DOHH2 (cell line): ENCODE data around the gene GRPEL2.

Experiments
- H3F3A ChIP-seq: fragments of 200-600 bp; sonication (generic), shearing (Covaris generic); 2 replicates; pipeline ENCODE4 v1.6.0; 2016; ENCODE audit warnings: antibody characterized with exemption, mild to moderate bottlenecking; ENCODE audit not compliant: control insufficient read depth, insufficient read depth
- H3K27ac ChIP-seq: fragments of 200-600 bp; sonication (generic); 2 replicates; pipeline ENCODE4 v1.5.1; 2014; ENCODE audit warnings: low read depth, mild to moderate bottlenecking, low read length, moderate library complexity
- H3K27me3 ChIP-seq: fragments of 200-600 bp; sonication (generic); 2 replicates; pipeline ENCODE4 v1.6.1; 2014; ENCODE audit warnings: mild to moderate bottlenecking, low read length, mixed read lengths; ENCODE audit not compliant: control insufficient read depth
- H3K36me3 ChIP-seq: fragments of 200-600 bp; sonication (generic); 2 replicates; pipeline ENCODE4 v1.6.1; 2014; ENCODE audit warnings: mild to moderate bottlenecking, low read length, moderate library complexity, mixed read lengths; ENCODE audit not compliant: control insufficient read depth
- H3K4me1 ChIP-seq: fragments of 200-600 bp; sonication (generic); 2 replicates; pipeline ENCODE4 v1.6.1; 2014; ENCODE audit warnings: mild to moderate bottlenecking, low read length, mixed read lengths; ENCODE audit not compliant: control insufficient read depth
- H3K4me2 ChIP-seq: fragments of 200-600 bp; sonication (generic); 2 replicates; pipeline ENCODE4 v1.6.0; 2014; ENCODE audit warnings: mild to moderate bottlenecking, low read length, moderate library complexity
- H3K4me3 ChIP-seq: fragments of 200-600 bp; sonication (generic); 2 replicates; pipeline ENCODE4 v1.5.1; 2014; ENCODE audit warnings: mild to moderate bottlenecking, low read length, mixed read lengths
- H3K79me2 ChIP-seq: fragments of 200-600 bp; sonication (generic); 2 replicates; pipeline ENCODE4 v1.6.1; 2014; ENCODE audit warnings: mild to moderate bottlenecking, low read length, mixed read lengths; ENCODE audit not compliant: control insufficient read depth
- H3K9me2 ChIP-seq: fragments of 200-600 bp; sonication (generic); replicated peaks from 2 replicates; pipeline ENCODE4 v1.6.1; 2014; ENCODE audit warnings: mild to moderate bottlenecking, low read length, mixed read lengths; ENCODE audit not compliant: control insufficient read depth
- H3K9me3 ChIP-seq: fragments of 200-600 bp; sonication (generic); 2 replicates; pipeline ENCODE4 v1.6.1; 2014; ENCODE audit warnings: antibody characterized with exemption, low read length, mixed read lengths; ENCODE audit not compliant: control insufficient read depth, insufficient read depth
- H4K20me1 ChIP-seq: fragments of 200-600 bp; sonication (generic); 2 replicates; pipeline ENCODE4 v1.6.0; 2014; ENCODE audit warnings: low read depth, mild to moderate bottlenecking, antibody characterized with exemption, low read length, moderate library complexity; ENCODE audit not compliant: control insufficient read depth, insufficient read depth
- EZH2phosphoT487 ChIP-seq: fragments of 200-600 bp; sonication (generic); IDR thresholded peaks from 2 replicates; pipeline ENCODE4 v1.6.1; 2017; ENCODE audit warnings: borderline replicate concordance, mild to moderate bottlenecking, antibody characterized with exemption, low read length, moderate library complexity, mixed read lengths
- TF ChIP-seq, protein P1 (sequence below): fragments of 200-600 bp; sonication (generic); IDR thresholded peaks from one replicate; pipeline ENCODE4 v1.5.1; 2014; ENCODE audit warnings: antibody characterized with exemption, mild to moderate bottlenecking, low read depth, low read length; ENCODE audit not compliant: poor library complexity, severe bottlenecking

Gene GRPEL2

DNA sequence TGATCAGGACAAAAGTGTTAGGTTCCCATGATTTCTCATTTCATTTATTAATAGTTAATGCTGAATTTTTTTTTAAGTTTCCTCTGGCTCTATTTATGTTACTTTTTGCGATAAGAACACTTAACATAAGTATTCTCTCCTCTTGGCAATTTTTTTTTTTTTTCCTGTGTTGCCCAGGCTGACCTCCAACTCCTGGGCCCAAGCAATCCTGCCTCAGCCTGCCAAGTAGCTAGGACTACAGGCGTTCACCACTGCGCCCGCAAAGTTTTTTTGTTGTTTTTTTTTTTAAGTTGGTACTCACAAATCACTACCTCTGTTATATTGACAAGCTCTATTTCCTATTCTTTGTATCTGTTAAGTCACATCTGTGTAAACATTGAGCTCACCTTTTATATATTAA lies 6.9 kb downstream of the GRPEL2 start:
- H3K9me2 ChIP-seq = no peaks in the 10 kb centered on the region
- no peak overlapping the region for H3K4me2 ChIP-seq
- peaks cover 93% of the 10 kb centered on the region for H3K36me3 ChIP-seq
- no peak overlapping the region for H3K4me3 ChIP-seq
- no peak overlapping the region for H3K27ac ChIP-seq
- TF ChIP-seq, protein P1, sequence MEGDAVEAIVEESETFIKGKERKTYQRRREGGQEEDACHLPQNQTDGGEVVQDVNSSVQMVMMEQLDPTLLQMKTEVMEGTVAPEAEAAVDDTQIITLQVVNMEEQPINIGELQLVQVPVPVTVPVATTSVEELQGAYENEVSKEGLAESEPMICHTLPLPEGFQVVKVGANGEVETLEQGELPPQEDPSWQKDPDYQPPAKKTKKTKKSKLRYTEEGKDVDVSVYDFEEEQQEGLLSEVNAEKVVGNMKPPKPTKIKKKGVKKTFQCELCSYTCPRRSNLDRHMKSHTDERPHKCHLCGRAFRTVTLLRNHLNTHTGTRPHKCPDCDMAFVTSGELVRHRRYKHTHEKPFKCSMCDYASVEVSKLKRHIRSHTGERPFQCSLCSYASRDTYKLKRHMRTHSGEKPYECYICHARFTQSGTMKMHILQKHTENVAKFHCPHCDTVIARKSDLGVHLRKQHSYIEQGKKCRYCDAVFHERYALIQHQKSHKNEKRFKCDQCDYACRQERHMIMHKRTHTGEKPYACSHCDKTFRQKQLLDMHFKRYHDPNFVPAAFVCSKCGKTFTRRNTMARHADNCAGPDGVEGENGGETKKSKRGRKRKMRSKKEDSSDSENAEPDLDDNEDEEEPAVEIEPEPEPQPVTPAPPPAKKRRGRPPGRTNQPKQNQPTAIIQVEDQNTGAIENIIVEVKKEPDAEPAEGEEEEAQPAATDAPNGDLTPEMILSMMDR = no peak
- no peak for TF ChIP-seq EZH2phosphoT487
- peaks cover 36% of the 10 kb centered on the region for H3F3A ChIP-seq
- H3K79me2 ChIP-seq = peaks cover 89% of the 10 kb centered on the region
- H4K20me1 ChIP-seq = peaks cover under 1% of the 10 kb centered on the region; the same call in 1 of the 2 replicates
- H3K27me3 ChIP-seq = no peaks in the 10 kb centered on the region
- H3K4me1 ChIP-seq = peaks cover 49% of the 10 kb centered on the region
- no peaks in the 10 kb centered on the region for H3K9me3 ChIP-seq

DNA sequence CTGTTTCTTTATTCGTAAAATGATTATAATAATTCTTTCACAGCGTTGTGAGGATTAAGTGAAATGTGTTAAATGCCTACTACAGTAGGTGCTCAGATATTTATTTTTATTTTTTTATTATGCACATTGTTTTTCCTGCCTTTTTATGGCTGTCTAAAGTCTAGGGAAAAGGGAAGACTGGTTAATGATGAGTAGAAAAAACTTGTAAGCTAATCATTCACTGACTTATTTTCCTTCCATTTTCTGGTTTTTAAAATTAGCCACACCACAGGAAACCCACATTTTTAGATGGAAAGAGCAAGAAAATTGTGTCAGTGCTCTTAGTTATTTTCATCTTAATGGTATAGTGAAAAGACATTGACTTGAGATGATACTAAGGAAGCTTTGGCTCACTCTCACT lies 8.6 kb downstream of the GRPEL2 start:
- H3K36me3 ChIP-seq = peaks cover 89% of the 10 kb centered on the region
- no peak overlapping the region for H3K4me2 ChIP-seq
- H3K79me2 ChIP-seq = peaks cover 88% of the 10 kb centered on the region

DNA sequence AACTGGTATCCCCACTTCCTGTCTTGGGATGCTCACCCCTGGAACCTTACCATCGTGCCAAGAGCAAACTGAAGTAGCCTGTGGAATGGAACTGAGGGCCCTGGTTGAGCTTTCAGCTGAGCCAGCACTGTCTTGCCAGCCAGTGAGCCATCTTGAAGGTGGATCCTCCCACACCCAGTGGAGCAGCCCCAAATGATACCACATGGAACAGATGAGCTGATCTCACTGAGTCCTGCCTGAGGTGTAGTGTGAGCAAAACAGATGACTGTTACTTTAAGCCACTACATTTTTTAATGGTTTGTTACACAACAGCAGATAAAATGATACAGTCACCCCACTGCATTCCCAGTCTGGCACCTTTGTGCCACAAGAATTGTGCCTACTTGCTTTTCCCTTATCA lies 10.4 kb downstream of the GRPEL2 start:
- H3K4me3 ChIP-seq = no peak overlapping the region
- TF ChIP-seq, protein P1 = no peak
- TF ChIP-seq EZH2phosphoT487 = no peak
- peak overlapping the region; percentile 49 for H3K4me2 ChIP-seq
- no peaks in the 10 kb centered on the region for H3K9me2 ChIP-seq
- no peaks in the 10 kb centered on the region for H3K27me3 ChIP-seq
- peaks cover 36% of the 10 kb centered on the region for H3F3A ChIP-seq
- H3K79me2 ChIP-seq = peaks cover 86% of the 10 kb centered on the region
- H4K20me1 ChIP-seq = no peaks in the 10 kb centered on the region; the same call in 1 of the 2 replicates
- peaks cover 85% of the 10 kb centered on the region for H3K36me3 ChIP-seq
- H3K27ac ChIP-seq = no peak overlapping the region
- H3K9me3 ChIP-seq = no peaks in the 10 kb centered on the region
- H3K4me1 ChIP-seq = peaks cover 56% of the 10 kb centered on the region

More for the DNA sequence above, 8.6 kb downstream of the GRPEL2 start:
- no peak for TF ChIP-seq EZH2phosphoT487
- TF ChIP-seq, protein P1 = no peak
- peaks cover 44% of the 10 kb centered on the region for H3K4me1 ChIP-seq
- H3K27ac ChIP-seq = no peak overlapping the region
- no peaks in the 10 kb centered on the region for H3K27me3 ChIP-seq
- no peaks in the 10 kb centered on the region for H3K9me3 ChIP-seq
- H3F3A ChIP-seq = peaks cover 36% of the 10 kb centered on the region
- no peaks in the 10 kb centered on the region; the same call in 1 of the 2 replicates for H4K20me1 ChIP-seq
- H3K4me3 ChIP-seq = no peak overlapping the region
- no peaks in the 10 kb centered on the region for H3K9me2 ChIP-seq

DNA sequence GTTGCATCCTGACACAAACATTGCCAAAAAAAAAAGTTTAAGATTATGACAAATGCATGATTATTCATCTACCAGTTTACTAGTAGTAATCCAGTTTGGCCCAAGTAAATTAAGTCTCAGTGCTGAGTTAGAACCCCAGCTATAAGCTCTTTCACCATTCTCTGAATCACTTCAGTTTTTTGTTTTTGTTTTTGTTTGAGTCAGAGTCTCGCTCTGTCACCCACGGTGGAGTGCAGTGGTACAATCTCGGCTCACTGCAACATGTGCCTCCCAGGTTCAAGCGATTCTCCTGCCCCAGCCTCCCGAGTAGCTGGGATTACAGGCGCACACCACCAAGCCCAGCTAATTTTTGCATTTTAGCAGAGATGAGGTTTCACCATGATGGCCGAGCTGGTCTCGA lies 11.1 kb downstream of the GRPEL2 start:
- H3K27me3 ChIP-seq = no peaks in the 10 kb centered on the region
- H3K9me2 ChIP-seq = no peaks in the 10 kb centered on the region
- H3K4me2 ChIP-seq = peak overlapping the region; percentile 49
- H3K9me3 ChIP-seq = no peaks in the 10 kb centered on the region
- peaks cover 36% of the 10 kb centered on the region for H3F3A ChIP-seq
- peaks cover 78% of the 10 kb centered on the region for H3K36me3 ChIP-seq
- H3K27ac ChIP-seq = no peak overlapping the region
- H4K20me1 ChIP-seq = no peaks in the 10 kb centered on the region; the same call in 1 of the 2 replicates
- peak overlapping the region; percentile 43 for H3K4me3 ChIP-seq
- H3K79me2 ChIP-seq = peaks cover 78% of the 10 kb centered on the region
- TF ChIP-seq EZH2phosphoT487 = no peak
- TF ChIP-seq, protein P1 = no peak
- H3K4me1 ChIP-seq = peaks cover 56% of the 10 kb centered on the region
